Adrenal gland (tissue), 5 donors: Measurements from ENCODE around the gene RAPGEF3.

Source experiments
- CTCF ChIP-seq, 6 experiments: fragments of 450-650 bp in 4 of 6; fragments of 200-600 bp in 2 of 6; sonication (generic) in 1 of 6; IDR thresholded peaks; 1 replicate in 5 of 6; 2 replicates in 1 of 6; pipeline versions ENCODE4 v1.5.1 to v1.8.0; 2016 to 2021; ENCODE audit warnings: antibody characterized with exemption in 6 of 6, mild to moderate bottlenecking in 2 of 6, moderate library complexity in 1 of 6
- POLR2A ChIP-seq, 2 donors: fragments of 450-650 bp; IDR thresholded peaks; one replicate each; pipeline ENCODE4 v1.6.1; 2017; ENCODE audit warnings: antibody characterized with exemption in 2 of 2, mild to moderate bottlenecking in 2 of 2, moderate library complexity in 1 of 2
- donor health status: DM: no; HTN: no; CAD: no.

DNA sequence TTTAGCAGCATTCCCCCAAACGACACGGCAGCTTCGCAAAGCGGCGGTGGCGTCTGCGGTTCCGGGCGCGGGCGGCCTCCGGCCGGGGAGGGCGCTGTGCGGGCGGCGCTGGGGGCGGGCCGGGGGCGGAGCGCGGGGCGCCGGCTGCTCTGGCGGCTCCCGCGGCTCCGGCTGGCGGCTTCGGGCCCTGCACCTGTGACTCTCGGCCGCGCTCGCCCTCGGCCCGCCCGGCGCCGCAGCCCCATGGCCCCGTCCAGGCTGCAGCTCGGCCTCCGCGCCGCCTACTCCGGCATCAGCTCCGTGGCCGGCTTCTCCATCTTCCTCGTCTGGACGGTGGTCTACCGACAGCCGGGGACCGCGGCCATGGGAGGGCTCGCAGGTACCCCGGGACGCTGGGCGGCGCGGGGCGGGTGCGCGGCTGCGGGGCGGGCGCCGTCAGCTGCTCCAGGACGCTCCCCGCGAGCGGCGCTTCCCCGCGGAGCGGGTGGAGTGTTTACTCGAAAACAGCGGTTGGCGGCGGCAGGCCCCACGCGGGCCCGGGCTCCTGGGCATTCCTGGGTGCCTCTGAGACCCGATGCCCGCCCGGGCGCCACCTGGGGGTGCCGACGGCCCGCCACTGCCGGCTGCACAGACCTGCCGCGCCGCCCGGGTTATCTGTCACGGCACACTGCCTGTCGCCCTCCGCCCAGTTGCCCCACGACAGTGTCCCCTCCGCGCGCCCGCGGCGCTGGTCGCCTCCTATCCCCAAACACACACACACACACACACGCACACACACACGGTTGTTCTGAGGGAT is 14.6 kb upstream of the RAPGEF3 start, which contains the start of gene SLC48A1:
- TF ChIP-seq CTCF (IDR thresholded peaks at IDR 0.05) = peak in 3 of 6 experiments; percentile 11 to 40 (median 35)
- TF ChIP-seq POLR2A (IDR thresholded peaks at IDR 0.05) = peak; percentile 82 to 91
